Lower lobe of right lung (tissue), 2 donors: ENCODE measurements around the gene SLC22A14. TPM values are rescaled to one million over a fixed set of nuclear protein-coding genes. Genes with fewer than 3 reads are reported as not detected.
A peak's percentile ranks its signal among the peaks of the same experiment; 100 is the strongest.

Source experiments
- ATAC-seq, 2 donors: fragments of 200-7000 bp; cut with Tn5 transposase; one replicate each; pipeline ENCODE4 v1.9.1; 2020 to 2022; ENCODE audit warnings: mild to moderate bottlenecking in 2 of 2, moderate library complexity in 2 of 2
- DNase-seq: peaks from one replicate; pipeline ENCODE4 v3.0.0-alpha.2; 2020
- H3K27ac ChIP-seq: fragments of 200-600 bp; one replicate; pipeline ENCODE4 v1.8.0; 2022
- H3K27me3 ChIP-seq: fragments of 200-600 bp; one replicate; pipeline ENCODE4 v1.8.0; 2022; ENCODE audit warnings: low read depth
- H3K36me3 ChIP-seq: fragments of 200-600 bp; one replicate; pipeline ENCODE4 v1.8.0; 2022; ENCODE audit warnings: mild to moderate bottlenecking
- H3K4me1 ChIP-seq: fragments of 200-600 bp; one replicate; pipeline ENCODE4 v1.8.0; 2022
- H3K4me3 ChIP-seq: fragments of 200-600 bp; one replicate; pipeline ENCODE4 v1.8.0; 2022; ENCODE audit warnings: mild to moderate bottlenecking
- H3K9me3 ChIP-seq: fragments of 200-600 bp; one replicate; pipeline ENCODE4 v1.8.0; 2022
- CTCF ChIP-seq: fragments of 200-600 bp; IDR thresholded peaks from one replicate; pipeline ENCODE4 v1.8.0; 2022; ENCODE audit warnings: antibody characterized with exemption, mild to moderate bottlenecking
- intact Hi-C: fragments of 100-400 bp; cut with DNase I; formaldehyde crosslinking; loops from one replicate; pipeline ENCODE4 v1.11.0; 2022
- total RNA-seq: library from RNA; stranded (reverse); fragmentation: NEBNext Ultra II Directional; extraction: Animal tissue kit (Norgen Biotek cat#: 25700); gene quantifications from one replicate; pipeline ENCODE4 v1.2.1, GENCODE V29; 2021
- donor health status: DM: no; HTN: yes; CAD: no; lungs with severe emphysema.

Gene SLC22A14
- total RNA-seq, 1 donor from 2014 or later: not detected

GRCh38 chr3:38337703-38338102 lies 55.6 kb downstream of the SLC22A14 start:
- ATAC-seq (no peak), DNase-seq (no peak)
- no peaks in the 10 kb centered on the region for H3K4me1 ChIP-seq
- H3K4me3 ChIP-seq: no peak overlapping the region
- intact Hi-C loops: no loop called here
- no peaks in the 10 kb centered on the region for H3K36me3 ChIP-seq
- no peak overlapping the region for H3K27ac ChIP-seq
- no peaks in the 10 kb centered on the region for H3K27me3 ChIP-seq
- H3K9me3 ChIP-seq: no peaks in the 10 kb centered on the region
- TF ChIP-seq CTCF: no peak

DNA sequence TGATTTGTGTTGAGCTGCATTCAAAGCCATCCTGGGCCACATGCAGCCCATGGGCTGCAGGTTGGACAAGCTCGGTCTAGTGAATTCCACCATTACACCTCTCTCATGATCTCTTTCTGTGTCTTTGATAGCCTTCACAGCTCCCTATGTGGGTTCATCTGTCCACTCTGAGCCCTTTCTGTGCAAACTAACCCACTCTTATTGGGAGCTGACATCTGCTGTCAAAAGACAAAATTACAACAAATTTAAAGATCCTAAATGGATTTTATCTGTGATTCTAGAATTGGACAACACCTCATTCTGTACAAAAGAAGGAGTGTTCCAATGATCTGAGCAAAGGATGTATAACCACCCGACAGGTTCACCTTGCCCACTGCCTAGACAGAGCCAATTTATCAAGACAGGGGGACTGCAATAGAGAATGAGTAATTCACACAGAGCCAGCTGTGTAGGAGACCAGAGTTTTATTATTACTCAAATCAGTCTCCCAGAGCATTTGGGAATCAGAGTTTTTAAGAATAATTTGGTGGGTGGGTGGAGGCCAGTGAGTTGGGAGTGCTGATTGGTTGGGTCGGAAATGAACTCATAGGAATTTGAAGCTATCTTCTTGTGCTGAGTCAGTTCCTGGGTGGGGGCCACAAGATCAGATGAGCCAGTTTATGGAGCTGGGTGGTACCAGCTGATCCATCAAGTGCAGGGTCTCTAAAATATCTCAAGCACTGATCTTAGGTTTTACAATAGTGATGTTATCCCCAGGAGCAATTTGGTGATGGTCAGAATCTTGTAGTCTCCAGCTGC lies 61.9 kb downstream of the SLC22A14 start:
- Histone ChIP-seq H3K4me1 (peaks cover 18% of the 10 kb centered on the region), H3K27me3 (no peaks in the 10 kb centered on the region), H3K4me3 (no peak overlapping the region), H3K36me3 (no peaks in the 10 kb centered on the region), H3K27ac (no peak overlapping the region), H3K9me3 (no peaks in the 10 kb centered on the region)
- TF ChIP-seq CTCF: no peak
- DNase-seq: no peak
- intact Hi-C loops: no loop called here
- no peak for ATAC-seq

DNA sequence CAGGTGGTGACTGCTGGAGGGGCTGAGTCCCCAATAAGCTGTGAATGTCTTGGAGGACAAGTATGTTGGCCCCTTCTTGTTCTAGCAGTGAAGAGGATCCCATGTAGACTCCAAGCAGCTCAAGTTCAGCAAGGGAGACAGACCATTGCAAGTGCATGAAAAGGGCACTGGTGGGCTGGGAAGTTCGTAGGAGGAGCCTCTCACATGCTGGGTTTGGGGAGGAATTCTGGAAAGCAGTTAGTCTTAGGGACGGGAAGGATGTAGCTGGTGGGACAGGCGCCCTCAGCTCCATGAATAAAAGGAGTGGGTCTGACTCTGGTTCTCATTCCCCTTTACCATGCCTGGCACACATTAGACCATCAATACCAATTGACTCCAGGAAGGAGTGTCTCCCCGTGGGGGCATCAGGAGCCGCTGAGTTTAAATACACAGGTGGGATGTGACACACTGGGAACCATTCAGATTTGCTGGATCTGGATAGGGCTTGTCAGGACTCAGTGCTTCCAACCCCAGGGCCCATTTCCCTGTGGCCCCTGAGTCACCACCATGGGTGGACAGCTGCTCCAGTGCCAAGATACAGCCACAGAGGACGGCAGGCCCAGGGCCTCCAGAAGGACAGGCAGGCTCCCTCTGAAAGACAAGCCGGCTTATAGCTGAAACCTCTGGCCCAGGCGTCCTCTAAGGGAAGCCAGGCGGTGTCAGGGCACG lies 63.9 kb downstream of the SLC22A14 start:
- H3K4me3 ChIP-seq: peak overlapping the region; percentile 93
- peaks cover 18% of the 10 kb centered on the region for H3K4me1 ChIP-seq
- H3K36me3 ChIP-seq: no peaks in the 10 kb centered on the region
- no peaks in the 10 kb centered on the region for H3K27me3 ChIP-seq
- H3K27ac ChIP-seq: no peak overlapping the region
- DNase-seq (no peak), ATAC-seq (peak; percentile 56 to 57)
- H3K9me3 ChIP-seq: no peaks in the 10 kb centered on the region
- intact Hi-C loops: no loop called here
- no peak for TF ChIP-seq CTCF

- Histone ChIP-seq H3K27me3 (no peaks in the 10 kb centered on the region), H3K4me3 (peak within 1 kb of the TSS; percentile 93), H3K4me1 (peaks cover 18% of the 10 kb centered on the region), H3K9me3 (no peaks in the 10 kb centered on the region), H3K27ac (no peak within 1 kb of the TSS), H3K36me3 (no peaks in the 10 kb centered on the region)
- intact Hi-C loops: no loop called here
- peak; percentile 93 for DNase-seq
- peak; percentile 99 to 100 for ATAC-seq
- peak; percentile 89 for TF ChIP-seq CTCF
Observed at GRCh38 chr3:38346587-38347410, 64.7 kb downstream of the SLC22A14 start, which contains the start of gene XYLB. Gene XYLB, plus strand, starts transcription at chr3:38346785. Its CDS starts 84 bp downstream, at chr3:38346869.

- H3K36me3 ChIP-seq: no peaks in the 10 kb centered on the region
- DNase-seq: no peak
- TF ChIP-seq CTCF: no peak
- no peak for ATAC-seq
- intact Hi-C loops: no loop called here
- H3K9me3 ChIP-seq: no peaks in the 10 kb centered on the region
- no peaks in the 10 kb centered on the region for H3K27me3 ChIP-seq
- H3K4me1 ChIP-seq: peaks cover 18% of the 10 kb centered on the region
- no peak overlapping the region for H3K27ac ChIP-seq
- H3K4me3 ChIP-seq: peak overlapping the region; percentile 93
Observed at GRCh38 chr3:38347421-38348200, 65.5 kb downstream of the SLC22A14 start.
